NCI-H146 (cell line): ENCODE results near the gene LTB.

Experiments used
- DNase-seq: peaks from one replicate; lab custom pipeline; 2025; lab: John Stamatoyannopoulos, UW

The LTB gene

DNA sequence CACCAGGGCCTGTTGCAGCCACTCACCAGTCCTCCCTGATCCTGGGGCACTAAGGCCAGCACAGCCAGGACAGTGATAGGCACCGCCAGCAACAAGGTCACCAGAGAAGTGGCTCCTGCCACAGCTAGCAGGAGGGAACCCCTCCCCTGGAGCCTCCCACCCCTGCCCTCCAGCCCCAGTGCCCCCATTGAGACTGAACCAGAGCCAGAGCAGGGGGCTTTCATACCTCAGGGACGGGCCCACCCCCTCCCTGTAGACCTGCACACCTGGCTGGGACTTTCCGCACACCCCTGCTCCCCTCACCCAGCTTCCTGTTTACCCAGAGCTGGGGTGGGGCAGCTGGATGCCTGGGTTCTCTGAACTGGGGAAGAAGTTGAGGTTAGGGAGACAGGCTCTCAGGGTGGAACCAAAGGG lies at the start of gene LTB:
Gene LTB (minus strand): TSS at position 195 of the 414 bp plus-strand sequence. CDS start 7 bp downstream, at position 188.
- no peak for DNase-seq

DNA sequence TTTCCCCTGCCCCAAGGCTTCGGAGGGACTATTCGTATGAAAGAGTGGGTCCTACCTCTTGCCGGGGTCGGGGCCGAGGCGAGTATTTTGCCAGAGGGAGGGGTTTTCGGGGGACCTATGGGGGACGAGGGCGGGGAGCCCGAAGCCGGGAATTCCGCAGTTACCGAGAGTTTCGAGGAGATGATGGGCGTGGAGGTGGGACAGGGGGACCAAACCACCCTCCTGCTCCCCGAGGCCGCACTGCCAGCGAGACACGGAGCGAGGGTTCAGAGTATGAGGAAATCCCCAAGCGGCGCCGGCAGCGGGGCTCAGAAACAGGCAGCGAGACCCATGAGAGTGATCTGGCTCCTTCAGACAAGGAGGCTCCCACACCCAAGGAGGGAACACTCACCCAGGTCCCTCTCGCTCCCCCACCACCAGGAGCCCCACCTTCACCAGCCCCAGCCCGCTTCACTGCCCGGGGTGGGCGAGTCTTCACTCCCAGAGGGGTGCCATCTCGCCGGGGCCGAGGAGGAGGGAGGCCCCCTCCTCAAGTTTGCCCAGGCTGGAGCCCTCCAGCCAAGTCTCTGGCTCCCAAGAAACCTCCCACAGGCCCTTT lies 49.6 kb upstream of the LTB start:
- no peak for DNase-seq

DNA sequence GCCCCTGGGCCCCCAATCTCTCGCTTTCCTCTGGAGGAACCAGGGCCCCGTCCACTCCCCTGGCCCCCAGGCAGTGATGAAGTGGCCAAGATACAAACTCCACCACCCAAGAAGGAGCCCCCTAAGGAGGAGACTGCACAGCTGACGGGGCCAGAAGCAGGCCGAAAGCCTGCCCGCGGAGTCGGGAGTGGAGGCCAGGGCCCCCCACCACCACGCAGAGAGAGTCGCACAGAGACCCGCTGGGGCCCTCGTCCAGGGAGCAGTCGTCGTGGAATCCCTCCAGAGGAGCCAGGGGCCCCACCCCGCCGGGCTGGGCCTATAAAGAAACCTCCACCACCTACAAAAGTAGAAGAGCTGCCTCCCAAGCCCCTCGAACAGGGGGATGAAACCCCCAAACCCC lies 49.0 kb upstream of the LTB start:
- DNase-seq, result no peak

- DNase-seq, result no peak
These were observed 48.1 kb upstream of the LTB start for GRCh38 chr6:31630177-31630934.

DNA sequence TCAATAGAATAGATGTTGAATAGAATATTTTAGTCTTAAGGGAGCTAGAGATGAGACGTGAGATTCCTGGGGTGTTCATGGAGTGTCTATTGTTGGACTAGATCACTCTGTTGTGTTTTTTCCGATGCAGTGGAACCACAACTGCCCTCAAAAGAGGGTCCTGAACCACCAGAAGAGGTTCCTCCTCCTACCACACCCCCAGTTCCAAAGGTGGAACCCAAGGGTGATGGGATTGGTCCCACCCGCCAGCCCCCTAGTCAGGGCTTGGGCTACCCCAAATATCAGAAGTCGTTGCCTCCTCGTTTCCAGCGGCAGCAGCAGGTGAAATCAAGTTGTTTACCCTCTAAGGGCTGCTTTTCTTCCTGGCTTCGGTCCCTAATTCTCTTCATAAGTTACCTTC lies 46.8 kb upstream of the LTB start:
- no peak for DNase-seq

DNA sequence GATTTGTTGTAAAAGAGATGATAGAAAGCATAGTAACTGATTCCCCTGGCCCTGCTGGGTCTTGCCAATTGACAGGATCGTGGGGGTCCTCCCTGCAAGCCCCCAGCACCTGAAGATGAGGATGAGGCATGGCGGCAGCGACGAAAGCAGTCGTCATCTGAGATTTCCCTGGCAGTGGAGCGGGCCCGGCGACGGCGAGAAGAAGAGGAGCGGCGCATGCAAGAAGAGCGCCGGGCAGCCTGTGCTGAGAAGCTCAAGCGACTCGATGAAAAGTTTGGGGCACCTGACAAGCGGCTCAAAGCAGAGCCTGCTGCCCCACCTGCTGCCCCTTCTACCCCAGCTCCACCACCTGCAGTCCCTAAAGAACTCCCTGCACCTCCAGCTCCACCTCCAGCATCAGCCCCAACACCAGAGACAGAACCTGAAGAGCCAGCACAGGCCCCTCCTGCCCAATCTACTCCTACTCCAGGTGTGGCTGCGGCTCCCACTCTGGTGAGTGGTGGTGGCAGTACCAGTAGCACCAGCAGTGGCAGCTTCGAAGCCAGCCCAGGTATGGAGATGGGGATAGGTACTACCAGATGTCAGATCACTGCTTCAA lies 45.6 kb upstream of the LTB start:
- no peak for DNase-seq

DNA sequence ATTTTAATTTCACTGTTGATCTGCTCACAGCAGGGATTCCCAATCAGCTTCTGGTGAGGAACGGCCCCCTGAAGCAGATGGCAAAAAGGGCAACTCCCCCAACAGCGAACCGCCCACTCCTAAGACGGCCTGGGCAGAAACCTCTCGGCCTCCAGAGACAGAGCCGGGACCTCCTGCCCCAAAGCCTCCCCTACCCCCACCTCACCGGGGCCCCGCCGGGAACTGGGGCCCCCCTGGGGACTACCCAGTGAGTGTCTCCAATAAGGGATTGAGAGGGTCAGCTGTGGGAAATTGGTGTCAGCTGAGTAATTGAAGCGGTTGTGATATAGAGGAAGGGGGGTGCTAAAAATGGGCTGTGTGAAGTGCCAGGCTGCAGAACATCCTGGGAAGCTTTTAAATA lies 44.7 kb upstream of the LTB start:
- DNase-seq, result no peak

GRCh38 chr6:31624070-31624469 lies 41.8 kb upstream of the LTB start:
- no peak for DNase-seq

DNA sequence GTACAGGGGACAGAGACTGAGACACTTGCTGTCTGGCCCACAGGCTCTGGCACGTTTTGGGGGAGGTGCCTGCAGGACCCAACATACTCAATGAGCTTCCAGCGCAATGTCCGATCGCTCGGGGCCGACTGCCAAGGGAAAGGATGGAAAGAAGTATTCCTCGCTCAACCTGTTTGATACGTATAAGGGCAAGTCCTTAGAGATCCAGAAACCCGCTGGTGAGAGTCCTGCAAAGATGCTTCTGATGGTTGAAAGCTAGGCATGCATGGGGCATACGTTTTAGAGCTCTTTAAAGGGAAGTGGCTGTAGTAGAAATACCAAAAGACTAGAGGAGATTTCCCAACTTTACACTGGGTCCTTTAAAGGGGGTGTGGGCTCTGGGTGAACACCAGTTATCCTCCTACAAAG lies 40.5 kb upstream of the LTB start:
- DNase-seq, result no peak

GRCh38 chr6:31621991-31622390 lies 39.8 kb upstream of the LTB start:
- no peak for DNase-seq

- no peak for DNase-seq
These were observed 39.2 kb upstream of the LTB start for GRCh38 chr6:31621320-31621939.

DNA sequence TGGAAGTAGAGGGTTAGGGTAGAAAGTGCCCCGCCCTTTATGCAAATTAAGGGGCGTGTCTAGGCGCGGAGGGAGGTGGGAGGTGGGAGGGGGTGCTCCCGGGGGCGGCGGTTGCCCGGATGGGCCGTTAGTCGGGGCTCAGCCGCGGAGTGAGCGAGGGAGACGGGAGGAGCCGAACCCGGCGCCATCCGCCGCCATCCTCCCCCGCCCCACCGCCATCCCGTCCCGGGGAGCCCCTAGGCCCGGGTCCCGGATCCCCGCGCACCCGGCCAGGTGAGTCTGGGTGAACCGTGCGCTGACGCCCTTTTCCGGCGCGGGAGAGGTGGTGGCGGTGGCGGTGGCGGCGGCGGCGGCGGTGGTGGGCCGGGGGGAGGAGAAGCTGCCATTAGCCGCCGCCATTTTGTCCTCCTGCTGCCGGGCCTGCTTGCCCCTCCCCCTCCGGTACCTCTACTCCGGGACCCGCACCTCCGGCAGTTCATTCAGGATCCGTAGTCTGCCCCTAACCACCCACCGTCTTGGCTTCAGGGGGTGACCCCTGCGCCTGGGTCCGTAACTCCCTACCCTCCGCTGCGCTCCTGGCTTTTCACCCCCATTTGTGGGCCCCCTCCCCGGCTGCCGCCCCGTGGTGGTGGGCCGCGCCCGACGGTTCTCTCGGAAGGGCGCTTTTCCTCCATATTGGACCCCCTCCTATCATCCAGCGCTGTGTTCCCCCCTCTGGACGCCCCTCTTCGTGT lies 38.5 kb upstream of the LTB start, which contains the start of gene PRRC2A:
Gene PRRC2A (plus strand): TSS at position 130 of the 734 bp plus-strand sequence. CDS start 2,075 bp downstream, outside the sequence.
- peak; percentile 81 for DNase-seq

DNA sequence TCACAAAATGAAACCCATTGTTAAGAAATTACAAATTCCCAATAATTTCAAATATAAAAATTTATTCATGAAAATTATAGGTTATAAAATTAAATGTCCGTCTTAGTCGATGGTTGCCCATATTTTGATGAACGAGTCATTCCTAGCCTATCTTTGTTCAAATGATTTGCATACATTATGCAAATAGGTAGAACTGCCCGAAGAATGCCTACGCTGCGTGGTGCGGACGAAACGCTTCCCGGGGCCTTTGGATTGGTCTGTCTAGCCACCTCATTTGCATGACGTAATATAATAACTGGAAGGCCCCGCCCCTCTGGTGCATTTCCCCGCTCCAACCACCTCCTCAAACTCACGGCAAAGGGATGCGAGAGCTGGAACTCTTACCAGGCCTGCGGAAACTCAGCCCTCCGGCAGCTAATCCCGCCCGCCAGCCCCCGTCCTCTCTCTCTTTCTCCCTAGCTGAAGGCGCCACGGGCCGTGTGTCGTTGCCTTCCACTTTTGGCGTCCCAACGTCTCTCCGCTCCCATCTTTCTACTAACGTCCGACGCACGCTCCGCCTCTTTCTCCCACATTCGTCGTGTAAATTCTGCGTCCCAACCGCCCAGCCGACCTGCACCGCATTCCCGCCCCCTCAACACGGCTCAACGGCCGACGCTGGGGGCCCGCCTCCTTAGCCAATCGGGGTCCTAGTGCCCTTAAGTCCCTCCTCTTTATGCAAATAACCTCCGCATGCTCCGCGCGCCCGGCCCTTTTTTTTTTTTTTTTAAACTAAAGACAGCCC lies 37.8 kb upstream of the LTB start:
- DNase-seq, result peak; percentile 99

- no peak for DNase-seq
These were observed 34.8 kb upstream of the LTB start for GRCh38 chr6:31617010-31617409.

GRCh38 chr6:31615748-31616147 lies 33.5 kb upstream of the LTB start:
- no peak for DNase-seq

GRCh38 chr6:31614684-31615578 lies 32.7 kb upstream of the LTB start, which contains the start of gene AIF1:
TSS of gene AIF1 (plus strand) at chr6:31615234. CDS start at chr6:31615330, 96 bp downstream.
- DNase-seq, result no peak

DNA sequence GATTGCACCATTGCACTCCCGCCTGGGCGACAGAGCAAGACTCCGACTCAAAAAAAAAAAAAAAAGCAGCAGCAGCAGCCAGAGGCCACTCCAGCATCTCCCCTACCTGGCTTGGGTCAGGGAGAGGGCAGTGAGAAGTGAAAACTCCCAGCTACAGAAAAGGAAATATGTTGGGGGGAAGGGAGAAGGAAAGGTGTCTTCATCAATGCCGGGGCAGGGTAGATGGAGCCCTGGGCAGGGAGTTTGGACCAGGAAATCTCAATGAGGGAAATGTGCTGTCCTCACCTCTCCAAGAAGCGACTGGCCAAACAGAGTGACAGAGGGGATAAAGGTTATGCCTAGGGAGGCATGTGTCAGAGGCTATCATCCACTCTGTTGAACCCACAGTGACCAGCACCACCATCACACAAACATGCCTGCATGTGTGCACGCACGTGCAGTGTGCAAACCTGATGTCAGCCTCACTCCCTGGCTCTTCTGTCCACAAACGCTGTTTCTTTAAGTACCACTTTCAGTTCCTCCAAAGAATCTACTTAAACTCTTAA lies 31.9 kb upstream of the LTB start:
- no peak for DNase-seq

GRCh38 chr6:31610968-31611367 lies 28.7 kb upstream of the LTB start:
- no peak for DNase-seq

DNA sequence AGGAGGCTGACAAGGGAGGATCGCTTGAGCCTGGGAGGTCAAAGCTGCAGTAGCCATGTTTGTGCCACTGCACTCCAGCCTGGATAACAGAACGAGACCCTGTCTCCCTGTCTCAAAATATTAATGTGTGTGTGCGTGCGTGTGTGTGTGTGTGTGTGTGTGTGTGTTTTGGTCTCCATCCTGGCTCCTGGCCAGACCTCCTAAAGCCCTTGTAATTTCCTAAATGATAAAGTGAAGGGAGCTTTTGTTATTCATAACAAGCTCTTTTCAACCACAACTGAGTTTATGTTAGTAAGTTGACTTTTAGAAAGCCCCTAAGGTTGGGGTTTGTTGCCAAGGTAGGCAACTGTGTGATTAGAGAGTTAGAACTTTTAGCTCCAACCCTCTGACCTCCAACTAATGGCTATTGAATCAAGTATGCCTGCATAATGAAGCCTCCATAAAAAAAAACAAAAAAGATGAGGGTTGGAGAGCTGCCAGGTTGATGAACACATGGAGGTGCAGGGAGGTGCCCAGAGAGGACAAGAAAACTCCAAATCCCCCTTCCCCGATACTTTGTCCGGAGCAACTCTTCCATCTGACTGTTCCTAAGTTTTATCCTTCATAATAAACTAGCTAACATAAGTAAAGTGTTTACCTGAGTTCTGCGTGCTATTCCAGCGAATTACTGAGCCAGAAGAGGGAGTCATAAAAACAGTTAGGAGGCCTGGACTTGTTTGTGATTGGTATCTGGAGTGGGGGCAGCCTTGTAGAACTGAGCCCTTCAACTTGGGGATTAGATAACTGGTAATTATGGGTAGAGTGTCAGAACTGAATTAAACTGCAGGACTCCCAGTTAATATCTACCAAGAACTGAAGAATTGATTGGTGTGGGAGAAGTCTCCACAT lies 27.5 kb upstream of the LTB start:
- DNase-seq, result peak; percentile 75
